GM18505 (cell line): ENCODE results near the gene OR2W3.

Experiments
- ATAC-seq: cut with Tn5 transposase; IDR thresholded peaks from one replicate; pipeline ENCODE4 v1.9.1; 2021; ENCODE audit not compliant: unreplicated experiment
- POLR2A ChIP-seq: IDR thresholded peaks from 4 replicates; pipeline ENCODE4 v1.6.1; 2011; ENCODE audit warnings: borderline replicate concordance; ENCODE audit not compliant: insufficient read depth, insufficient read length; ENCODE audit errors: extremely low read depth

OR2W3 gene

DNA sequence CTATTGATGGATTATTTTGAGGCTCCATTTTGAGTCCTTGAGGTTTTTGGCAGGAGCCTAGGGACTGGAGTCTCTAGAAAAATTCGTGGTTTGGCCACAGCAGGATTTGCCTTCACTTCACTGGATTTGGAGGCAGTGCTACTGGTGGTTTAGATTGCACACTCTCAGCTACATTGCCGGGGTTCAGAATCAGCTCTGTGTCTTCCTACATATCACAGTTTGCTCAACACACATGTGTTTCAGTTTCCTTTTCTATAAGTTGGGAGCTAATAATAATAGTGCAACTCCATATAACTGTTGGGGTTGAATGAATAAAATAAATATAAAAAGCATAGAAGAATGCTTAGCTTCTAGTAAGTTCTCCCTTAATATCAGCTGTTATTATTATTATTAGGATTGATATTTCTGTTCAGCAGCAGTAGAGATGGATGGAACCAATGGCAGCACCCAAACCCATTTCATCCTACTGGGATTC, at the start of gene OR2W3:
OR2W3 (plus strand) TSS at position 425 of the 475 bp plus-strand sequence; CDS start at position 425, 0 bp downstream.
- TF ChIP-seq POLR2A, result no peak
- ATAC-seq, result no peak

DNA sequence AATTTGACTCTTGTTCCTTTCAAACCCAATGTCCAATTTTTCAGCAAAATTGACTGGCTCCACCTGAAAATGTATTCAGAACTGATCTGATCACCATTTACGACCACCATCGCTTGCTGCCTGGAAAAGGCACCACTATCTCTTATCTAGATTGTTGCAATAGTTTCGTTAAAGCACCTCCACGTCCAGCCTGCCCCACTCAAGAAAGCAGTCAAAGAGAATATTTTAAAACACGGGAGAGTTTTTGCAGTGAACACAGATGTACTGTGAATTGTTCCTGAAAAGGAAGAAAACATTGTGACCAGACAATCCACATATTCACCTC, 49.7 kb upstream of the OR2W3 start:
- no peak for TF ChIP-seq POLR2A
- ATAC-seq, result no peak

DNA sequence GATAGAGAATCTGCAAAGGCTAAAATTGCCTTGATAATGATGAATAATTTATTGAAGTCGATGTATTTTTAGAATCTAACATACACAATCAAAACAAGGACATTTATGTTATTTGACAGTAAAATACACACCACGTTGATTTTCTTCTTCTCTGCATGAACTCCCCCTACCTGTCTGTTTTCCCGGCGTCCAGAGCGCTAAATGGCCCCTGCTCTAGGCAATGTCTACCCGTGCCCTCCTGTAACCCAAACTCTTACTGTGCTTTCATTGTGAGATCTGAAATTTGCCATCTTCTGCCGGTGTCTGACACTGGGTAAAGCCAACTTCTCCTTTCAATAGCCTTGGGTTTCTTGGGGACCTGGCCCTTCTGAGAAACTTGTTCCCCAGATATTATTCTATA, 47.0 kb upstream of the OR2W3 start:
- no peak for ATAC-seq

DNA sequence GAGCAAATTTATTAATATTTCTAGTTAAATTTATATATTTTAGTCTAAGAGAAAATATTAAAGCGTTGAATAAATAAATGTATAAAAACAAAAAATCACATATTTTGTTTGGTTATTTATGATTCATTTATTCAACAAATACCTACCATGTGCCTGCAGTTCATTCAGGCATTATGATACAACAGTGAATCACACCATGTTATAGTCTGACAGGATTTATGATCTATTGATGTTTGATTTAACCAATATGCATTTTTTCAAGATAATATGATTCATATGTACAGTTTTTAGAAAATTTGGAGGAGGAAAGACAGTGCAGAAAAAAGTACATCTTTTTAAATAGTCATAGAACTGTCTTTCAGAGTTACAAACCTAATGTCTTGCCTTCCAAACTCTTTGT, 45.8 kb upstream of the OR2W3 start:
- ATAC-seq, result no peak
- TF ChIP-seq POLR2A, result no peak

More for the DNA sequence above, 47.0 kb upstream of the OR2W3 start:
- no peak for TF ChIP-seq POLR2A

DNA sequence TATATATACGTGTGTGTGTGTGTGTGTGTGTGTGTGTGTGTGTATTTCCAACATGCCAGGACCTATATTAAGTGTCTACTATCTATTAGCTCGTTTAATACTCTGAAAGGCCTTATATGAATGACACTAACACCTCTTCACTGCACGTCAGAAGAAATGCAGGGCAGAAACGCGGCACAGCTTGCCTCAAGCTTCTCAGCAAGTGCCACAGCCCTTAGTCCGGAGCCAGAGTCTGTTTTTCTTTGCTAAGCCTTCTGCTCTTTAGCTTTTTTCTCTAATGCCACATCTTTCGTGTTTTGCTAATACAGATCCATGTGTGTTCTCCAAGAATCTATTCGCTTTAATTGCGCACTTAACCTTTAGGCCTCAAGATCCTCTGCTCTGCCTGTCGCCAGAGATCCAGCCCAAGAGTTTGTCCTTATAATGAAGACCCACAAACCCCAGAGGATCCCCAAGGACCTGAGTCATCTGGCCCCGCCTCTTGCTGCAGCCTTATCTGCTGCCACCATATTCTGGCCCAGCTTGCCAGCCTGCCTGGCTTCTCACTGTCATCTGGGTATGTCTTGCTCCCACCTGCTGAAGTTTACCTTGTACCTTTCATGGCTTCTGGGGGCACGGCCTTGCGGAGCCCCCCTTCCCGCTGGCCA, 40.4 kb upstream of the OR2W3 start:
- TF ChIP-seq POLR2A, result no peak
- ATAC-seq, result no peak

DNA sequence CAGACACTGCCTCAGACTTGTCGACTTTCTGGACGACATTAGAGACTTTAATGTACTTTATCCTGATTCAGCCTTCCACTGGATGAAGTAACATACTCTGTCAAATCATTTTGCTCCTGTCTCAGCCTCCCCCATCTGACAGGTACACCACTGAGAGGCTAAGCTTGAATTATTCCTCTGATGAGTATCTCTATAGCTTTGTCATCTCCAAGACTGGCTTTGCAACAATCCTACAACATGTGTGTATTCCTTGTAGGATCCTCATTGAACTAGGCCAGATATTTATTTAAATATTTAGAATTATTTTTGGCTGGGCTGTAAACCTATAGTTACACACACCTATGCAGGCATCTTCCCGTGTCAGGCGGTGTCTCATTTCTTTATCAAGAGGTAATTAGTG, 39.5 kb upstream of the OR2W3 start:
- no peak for TF ChIP-seq POLR2A
- ATAC-seq, result no peak

DNA sequence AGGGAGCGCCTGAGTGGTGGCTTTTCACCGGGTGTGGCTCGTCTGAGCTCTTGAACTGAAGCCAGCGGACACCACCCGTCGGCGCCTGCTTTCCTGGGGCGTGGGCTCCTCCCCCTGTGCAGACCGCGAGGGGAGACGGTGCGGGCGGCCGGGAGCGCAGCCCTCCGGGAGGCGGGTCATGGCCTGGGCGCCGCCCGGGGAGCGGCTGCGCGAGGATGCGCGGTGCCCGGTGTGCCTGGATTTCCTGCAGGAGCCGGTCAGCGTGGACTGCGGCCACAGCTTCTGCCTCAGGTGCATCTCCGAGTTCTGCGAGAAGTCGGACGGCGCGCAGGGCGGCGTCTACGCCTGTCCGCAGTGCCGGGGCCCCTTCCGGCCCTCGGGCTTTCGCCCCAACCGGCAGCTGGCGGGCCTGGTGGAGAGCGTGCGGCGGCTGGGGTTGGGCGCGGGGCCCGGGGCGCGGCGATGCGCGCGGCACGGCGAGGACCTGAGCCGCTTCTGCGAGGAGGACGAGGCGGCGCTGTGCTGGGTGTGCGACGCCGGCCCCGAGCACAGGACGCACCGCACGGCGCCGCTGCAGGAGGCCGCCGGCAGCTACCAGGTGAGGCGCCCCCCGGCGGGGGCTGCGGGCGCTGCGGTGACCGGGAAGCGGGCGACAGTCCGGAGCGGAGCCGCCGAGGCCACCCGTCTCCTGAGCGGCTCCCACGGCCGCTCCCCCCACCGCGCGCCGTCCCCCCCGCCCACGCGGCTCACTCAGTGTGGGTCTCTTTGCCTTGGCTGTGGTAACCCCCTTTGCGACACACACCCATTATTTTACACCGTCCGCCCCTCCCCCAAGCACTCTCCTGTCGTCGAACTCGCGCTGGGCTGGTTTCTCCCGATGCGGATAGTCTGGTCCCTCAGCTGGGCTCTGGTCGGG, 38.1 kb upstream of the OR2W3 start, which contains the start of gene TRIM58:
TRIM58 (plus strand) TSS at position 119 of the 916 bp plus-strand sequence; CDS start at position 179, 60 bp downstream.
- peak; percentile 77 for ATAC-seq
- TF ChIP-seq POLR2A, result no peak

DNA sequence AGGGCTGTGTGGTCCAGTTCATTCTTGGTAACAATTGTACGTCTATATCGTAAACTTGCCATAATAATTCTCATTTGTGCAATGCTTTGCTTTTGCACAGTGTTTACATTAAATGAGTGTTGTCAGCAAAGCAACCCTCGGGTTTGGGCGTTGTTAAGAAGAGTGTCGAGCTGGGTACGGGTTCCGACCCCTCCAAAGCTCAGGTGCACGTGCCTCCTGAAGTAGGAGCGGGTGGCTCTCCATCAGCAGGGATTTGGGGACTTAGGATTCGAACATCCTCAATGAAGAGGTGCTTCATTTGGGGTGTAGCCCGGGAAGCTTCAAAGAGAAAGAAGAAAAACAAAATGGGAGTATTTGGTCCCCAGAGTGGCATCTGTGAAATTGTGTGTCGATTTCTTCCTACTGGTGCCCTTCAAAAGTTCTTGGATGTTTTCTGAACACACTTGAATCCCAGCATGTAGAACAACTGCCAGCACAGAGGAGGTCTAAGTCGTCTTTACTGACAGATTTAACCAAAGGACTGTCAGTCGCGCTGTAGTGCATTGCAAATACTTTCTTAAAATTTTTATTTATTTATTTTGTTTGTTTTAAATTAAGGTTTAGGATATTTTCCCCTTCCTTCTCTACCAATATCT, 37.3 kb upstream of the OR2W3 start:
- TF ChIP-seq POLR2A, result no peak
- peak; percentile 10 for ATAC-seq

DNA sequence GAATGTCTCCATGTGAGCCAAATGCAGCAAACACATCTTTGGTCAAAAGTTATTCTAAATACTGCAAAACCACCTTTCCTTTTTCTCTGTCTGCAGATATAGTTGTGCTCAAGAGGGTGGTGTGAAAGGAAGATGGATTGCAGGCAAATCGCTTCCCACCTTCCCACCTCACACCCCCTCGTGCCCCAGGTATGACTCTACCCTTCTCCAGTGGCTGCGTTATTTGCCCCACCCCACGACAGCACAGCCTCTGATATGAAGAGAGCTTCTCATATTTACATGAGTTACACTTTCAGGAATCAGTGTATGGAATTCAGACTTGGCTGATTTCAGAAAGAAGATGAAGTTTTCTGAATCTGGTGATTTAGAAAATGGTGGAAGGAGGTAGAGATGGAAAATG, 32.6 kb upstream of the OR2W3 start:
- TF ChIP-seq POLR2A, result no peak
- ATAC-seq, result no peak

DNA sequence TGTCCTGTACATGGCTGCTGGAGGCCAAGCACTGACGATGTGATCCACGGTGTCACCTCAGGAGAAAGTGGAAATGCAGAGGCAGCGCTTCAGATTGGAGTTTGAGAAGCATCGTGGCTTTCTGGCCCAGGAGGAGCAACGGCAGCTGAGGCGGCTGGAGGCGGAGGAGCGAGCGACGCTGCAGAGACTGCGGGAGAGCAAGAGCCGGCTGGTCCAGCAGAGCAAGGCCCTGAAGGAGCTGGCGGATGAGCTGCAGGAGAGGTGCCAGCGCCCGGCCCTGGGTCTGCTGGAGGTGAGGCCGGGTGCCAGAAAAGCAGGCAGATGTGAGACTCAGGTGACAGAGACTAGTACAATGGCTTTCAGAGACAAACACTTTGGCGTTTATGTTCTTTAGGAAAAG, 30.7 kb upstream of the OR2W3 start:
- no peak for TF ChIP-seq POLR2A
- ATAC-seq, result no peak

DNA sequence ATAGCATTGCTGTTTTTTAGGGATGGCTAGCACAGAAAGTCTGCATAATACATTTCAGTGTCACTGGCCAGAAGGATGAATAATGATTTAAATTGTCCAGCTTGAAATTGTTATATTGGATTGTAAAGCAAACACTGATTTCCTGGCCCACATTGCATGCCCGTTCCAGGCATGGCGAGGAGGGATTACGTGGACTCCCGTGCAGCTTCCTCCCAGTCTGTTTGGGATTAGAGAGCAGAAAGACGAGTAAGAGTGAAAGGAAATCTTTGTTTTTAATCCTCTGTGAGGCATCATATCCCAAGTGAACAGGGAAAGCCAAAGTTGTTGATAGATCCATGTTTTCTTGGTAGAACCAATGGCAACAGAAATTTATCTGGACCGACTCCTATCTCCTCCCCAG, 30.0 kb upstream of the OR2W3 start:
- TF ChIP-seq POLR2A, result no peak
- no peak for ATAC-seq

DNA sequence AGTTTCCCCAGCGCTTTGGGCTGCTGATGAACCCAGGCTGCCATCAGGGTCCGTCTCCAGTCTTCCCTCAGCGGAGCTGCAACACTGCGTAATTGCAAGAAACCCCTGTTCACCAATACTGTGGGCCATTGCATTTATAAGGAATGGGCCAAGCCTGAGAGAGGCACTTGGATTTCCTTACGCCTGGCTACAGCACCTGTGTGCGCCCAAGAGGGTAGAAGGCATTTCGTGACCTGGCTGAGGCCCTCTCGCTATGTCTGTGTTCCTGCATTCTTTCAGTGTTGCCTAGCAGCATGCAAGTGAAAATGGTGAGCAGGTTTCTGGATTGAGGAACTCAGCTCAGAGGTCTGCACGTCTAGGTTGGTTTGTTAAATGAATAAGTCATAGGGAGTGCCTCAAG, 12.0 kb upstream of the OR2W3 start:
- no peak for ATAC-seq
- TF ChIP-seq POLR2A, result no peak

DNA sequence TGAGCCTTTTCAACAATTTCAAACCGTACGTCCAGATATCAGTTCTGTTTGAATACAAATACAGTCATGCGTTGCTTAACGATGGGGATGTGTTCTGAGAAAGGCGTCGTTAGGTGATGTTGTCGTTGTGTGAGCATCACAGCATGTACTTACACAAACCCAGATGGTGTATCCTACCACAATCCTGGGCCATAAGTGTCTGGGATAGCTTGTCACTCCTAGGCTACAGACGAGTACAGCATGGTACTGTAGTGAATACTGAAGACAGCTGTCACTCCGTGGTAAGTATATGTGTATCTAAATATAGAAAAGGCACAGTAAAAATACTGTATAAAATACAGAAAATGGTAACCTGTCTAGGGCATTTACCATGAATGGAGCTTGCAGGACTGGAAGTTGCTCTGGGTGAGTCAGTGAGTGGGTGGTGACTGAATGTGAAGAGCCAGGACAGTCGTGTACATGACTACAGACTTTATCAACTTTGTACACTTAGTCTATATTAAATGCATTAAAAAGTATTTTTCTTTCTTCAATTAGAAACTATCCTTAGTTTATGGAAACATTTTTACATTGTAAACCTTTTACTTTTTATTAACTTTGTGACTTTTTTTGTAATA, 10.5 kb upstream of the OR2W3 start:
- no peak for ATAC-seq
- no peak for TF ChIP-seq POLR2A
